HG02571 (cell line): Measurements from ENCODE around the gene PLXNA1.

ENCODE experiments used
- ATAC-seq: cut with Tn5 transposase; IDR thresholded peaks from one replicate; pipeline ENCODE4 v1.9.1; 2021; ENCODE audit warnings: mild to moderate bottlenecking, moderate library complexity; ENCODE audit not compliant: unreplicated experiment

PLXNA1 gene

GRCh38 chr3:127017229-127017628 lies 34.3 kb downstream of the PLXNA1 start:
- no peak for ATAC-seq

- no peak for ATAC-seq
These were observed 34.9 kb downstream of the PLXNA1 start for GRCh38 chr3:127017781-127018180.

GRCh38 chr3:127018306-127018828 lies 35.5 kb downstream of the PLXNA1 start:
- ATAC-seq = no peak

- ATAC-seq = no peak
These were observed 36.5 kb downstream of the PLXNA1 start for GRCh38 chr3:127019449-127019848.

DNA sequence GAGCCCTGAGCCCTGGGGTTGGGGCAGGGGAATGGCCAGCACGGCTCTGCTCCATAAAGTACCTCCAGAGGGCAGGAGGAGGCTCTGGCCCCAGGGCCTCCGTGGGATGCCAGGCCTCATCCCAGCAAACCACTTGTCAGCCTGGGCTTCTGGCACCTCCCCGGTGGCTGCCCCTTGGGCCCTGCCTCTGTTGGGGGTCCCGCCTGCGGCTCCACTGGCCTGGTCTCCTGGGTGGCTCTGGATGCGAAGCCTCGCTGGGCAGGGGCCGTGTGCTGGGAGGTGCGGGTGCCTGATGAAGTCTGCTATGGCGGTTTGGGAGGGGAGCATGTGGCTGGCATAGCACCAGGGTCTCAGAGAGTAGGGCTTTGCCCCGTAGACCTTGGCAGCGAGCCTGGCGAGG lies 37.6 kb downstream of the PLXNA1 start:
- ATAC-seq = no peak

- ATAC-seq = no peak
These were observed 39.9 kb downstream of the PLXNA1 start for GRCh38 chr3:127022849-127023248.

DNA sequence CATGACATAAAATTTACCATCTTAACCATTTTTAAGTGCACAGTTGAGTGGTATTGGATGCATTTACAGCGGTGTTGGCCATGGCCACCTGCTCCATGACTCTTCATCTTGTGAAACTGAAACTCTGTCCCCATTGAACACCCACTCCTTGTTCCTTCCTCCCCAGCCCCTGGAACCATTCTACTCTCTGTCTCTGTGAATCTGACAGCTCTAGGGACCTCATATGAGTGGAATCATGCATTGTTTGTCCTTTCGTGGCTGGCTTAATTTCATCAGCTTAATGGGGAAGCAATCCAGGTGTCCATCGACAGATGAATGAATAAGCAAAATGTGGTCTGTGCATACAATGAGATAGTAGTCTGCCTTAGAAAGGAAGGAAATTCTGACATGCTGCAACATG lies 42.5 kb downstream of the PLXNA1 start:
- no peak for ATAC-seq

GRCh38 chr3:127026036-127026435 lies 43.1 kb downstream of the PLXNA1 start:
- ATAC-seq = no peak

DNA sequence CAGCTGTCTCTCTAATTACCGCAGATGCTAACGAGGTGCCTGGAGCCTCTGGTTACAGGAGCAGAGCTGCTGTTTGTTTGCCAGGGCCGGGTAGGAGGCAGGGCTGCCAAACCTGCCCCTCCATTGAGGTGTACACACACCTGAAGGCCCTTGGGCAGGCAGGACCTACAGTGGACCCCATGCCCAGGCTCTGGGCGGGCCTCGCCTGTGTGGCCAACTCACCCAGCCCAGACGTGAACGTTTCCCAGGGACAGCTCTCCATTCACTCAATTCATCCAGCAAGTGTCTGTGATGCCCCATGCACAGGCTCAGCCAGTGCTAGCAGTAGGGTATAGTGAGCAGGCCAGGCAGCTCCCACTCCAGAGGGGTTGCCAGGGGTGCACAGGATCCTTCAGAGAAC lies 43.7 kb downstream of the PLXNA1 start:
- ATAC-seq = no peak

DNA sequence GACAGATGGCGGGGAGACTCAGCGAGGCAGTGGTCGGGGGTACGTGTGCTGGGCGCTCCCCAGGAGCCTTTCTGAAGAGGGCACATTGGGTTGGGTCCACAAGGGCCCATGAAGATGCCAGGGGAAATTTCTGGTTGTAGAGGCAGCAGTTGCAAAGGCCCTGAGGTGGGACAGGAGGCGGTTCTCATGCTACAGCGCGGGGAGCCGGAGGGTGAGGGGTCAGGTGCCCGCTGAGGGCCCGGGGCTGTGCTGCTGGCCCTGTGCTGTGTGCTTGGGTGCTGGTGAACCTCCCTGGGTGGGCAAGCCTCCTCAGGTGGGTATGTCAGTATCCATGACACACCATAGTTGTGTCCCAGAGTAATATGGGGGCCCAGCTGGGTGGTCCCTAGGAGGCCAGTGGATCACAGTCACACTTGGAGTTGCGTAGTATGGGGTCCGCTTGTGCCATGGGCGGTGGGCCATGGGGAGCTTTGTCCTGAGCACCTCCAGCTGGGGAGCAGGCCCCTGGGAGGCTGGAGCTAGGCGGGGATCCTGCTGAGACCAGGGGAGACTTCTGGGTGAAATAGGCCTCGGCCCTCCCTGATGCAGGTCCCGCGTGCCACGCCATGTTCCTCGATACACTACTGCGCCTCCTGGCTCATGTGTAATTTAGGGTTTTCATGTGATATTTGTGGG lies 44.3 kb downstream of the PLXNA1 start:
- ATAC-seq = no peak

DNA sequence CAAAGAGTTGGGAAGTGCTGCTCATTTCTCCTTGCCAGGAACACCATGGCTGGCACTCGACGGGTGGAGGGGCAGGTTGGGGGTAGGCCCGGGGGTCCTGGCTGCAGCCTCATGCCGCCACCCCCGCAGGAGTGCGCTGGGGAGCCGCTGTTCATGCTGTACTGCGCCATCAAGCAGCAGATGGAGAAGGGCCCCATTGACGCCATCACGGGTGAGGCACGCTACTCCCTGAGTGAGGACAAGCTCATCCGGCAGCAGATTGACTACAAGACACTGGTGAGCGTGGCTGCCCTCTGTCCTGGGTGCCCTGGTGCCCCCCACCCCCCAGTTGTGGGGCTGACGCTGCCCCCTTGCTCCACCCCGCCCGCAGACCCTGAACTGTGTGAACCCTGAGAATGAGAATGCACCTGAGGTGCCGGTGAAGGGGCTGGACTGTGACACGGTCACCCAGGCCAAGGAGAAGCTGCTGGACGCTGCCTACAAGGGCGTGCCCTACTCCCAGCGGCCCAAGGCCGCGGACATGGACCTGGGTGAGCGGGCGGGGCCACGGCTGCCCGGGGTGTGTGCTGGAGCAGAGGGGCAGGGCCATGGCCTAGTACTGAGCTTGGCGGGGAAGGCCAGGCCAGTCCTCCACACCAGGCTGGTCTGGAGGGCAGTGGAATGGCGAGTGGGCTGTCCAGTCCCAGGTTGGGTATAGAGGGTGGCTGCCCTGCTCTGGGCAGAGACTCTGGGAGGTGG lies 45.1 kb downstream of the PLXNA1 start:
- no peak for ATAC-seq

GRCh38 chr3:127028781-127029657 lies 46.1 kb downstream of the PLXNA1 start:
- no peak for ATAC-seq

- no peak for ATAC-seq
These were observed 47.0 kb downstream of the PLXNA1 start for GRCh38 chr3:127029658-127030507.

DNA sequence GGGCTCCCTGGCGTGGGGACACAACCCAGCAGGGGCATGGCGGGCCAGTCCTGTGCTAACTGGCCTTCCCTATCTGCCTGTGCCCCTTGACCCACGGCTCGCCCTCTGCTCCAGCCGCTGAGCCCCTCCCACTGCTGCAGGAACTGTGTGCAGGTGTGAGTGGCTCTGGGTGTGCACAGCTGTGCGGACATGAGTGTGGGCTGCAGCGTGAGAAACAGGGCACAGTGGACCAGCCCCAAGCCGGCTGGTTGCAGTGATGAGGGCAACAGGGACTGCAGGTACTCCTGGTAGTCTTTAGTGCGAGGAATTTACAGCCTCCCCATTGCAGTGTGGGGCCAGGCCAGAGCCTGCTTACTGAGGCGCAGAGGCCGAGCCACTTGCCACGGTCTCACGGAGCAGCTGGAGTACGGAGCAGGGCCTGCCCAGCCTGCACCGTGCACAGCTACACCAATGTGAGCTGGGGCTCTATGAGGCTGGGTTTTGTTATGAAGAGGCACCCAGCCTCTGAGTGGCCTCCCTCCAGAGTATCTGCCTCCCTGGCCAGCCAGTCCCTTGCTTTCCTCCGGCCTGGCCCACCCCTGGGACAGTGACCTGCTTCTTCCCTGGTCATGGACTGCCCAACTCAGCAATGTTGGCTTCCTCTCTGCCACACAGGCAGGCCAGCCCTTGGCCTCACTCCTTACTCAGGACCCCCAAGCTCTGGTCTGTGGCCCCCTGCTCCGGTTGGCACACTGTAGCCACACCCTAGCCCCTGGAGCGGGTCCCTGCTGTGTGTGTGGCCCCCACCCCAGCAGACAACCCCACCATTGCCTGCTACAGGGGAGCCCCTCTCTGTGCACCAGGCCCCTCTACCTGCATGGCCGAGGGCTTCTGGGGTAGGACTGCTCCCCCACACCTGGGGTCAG lies 47.8 kb downstream of the PLXNA1 start:
- ATAC-seq = no peak

DNA sequence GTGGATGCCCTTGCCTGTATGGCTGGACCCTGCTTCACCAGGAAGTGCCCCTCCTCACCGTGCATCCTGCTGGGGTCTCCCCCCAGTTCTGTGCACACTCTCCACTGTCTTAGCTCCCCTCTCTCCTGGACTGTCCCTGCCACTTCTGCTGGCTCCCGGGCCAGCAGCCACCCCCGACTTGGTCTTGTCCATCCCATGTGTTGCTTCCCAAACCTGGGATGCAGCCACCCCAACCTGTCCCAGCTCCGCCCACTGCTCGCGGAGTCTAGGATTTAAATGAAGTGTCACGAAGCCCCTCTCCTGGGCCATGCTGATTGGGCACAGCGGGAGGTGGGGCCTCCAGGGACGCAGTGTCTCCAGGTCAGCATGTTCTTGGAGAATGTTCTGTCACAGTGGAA lies 48.5 kb downstream of the PLXNA1 start:
- no peak for ATAC-seq

- ATAC-seq = no peak
These were observed 48.9 kb downstream of the PLXNA1 start for GRCh38 chr3:127031845-127032244.

GRCh38 chr3:127032296-127032990 lies 49.5 kb downstream of the PLXNA1 start:
- ATAC-seq = no peak
